NCI-H460 (cell line): Measurements from ENCODE around the gene PIK3CD. TPM values are rescaled to one million over a fixed set of nuclear protein-coding genes. Genes with fewer than 3 reads are reported as not detected.

Experiments used
- DNase-seq: peaks from one replicate; pipeline ENCODE4 v3.0.0-alpha.2; 2016; ENCODE audit warnings: low read depth; ENCODE audit errors: extremely low read depth
- total RNA-seq: library from RNA; depleted of rRNA; stranded (reverse); fragments of >200 nt; shearing (Covaris generic); gene quantifications from 2 replicates; pipeline ENCODE4 v1.2.3, GENCODE V29; 2014

The PIK3CD gene
- total RNA-seq, 1 experiment from 2014 or later: 0.47 TPM

DNA sequence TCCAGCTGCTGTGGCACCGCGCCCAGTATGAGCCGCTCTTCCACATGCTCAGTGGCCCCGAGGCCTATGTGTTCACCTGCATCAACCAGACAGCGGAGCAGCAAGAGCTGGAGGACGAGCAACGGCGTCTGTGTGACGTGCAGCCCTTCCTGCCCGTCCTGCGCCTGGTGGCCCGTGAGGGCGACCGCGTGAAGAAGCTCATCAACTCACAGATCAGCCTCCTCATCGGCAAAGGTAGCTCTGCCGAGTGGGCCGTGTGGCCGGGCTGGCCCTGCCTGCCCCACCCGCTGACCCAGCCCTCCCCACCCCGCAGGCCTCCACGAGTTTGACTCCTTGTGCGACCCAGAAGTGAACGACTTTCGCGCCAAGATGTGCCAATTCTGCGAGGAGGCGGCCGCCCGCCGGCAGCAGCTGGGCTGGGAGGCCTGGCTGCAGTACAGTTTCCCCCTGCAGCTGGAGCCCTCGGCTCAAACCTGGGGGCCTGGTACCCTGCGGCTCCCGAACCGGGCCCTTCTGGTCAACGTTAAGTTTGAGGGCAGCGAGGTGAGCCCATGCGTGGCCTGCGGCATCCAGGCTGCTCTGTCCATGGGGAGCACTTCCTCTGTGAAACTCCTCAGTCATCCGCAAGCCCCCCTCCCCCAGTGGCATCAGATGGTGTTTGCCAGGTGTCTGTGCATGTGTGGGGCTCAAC, 64.2 kb downstream of the PIK3CD start:
- DNase-seq: no peak

DNA sequence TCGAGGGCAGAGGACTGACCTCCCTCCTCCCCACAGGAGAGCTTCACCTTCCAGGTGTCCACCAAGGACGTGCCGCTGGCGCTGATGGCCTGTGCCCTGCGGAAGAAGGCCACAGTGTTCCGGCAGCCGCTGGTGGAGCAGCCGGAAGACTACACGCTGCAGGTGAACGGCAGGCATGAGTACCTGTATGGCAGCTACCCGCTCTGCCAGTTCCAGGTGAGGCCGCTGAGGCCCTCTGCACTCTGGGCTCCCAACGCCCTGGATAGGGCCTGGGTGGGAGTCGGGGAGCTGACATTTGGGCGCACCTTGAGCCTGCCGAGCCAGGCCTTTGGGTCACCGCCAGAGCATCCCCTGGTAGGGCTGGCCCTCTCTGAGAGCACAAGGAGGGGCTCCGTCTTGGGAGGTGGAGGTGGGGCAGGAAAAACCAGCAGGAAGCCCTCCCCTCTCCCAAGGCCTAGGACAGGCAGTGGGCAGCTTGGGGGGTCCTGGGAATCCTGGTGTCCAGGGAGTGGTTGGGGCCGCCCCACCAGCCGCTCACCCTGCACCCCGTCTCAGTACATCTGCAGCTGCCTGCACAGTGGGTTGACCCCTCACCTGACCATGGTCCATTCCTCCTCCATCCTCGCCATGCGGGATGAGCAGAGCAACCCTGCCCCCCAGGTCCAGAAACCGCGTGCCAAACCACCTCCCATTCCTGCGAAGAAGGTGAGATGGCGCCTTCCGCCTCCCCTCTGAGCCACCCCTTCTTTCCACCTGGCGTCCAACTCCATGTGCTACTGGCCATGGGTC, 65.1 kb downstream of the PIK3CD start:
- DNase-seq: no peak

DNA sequence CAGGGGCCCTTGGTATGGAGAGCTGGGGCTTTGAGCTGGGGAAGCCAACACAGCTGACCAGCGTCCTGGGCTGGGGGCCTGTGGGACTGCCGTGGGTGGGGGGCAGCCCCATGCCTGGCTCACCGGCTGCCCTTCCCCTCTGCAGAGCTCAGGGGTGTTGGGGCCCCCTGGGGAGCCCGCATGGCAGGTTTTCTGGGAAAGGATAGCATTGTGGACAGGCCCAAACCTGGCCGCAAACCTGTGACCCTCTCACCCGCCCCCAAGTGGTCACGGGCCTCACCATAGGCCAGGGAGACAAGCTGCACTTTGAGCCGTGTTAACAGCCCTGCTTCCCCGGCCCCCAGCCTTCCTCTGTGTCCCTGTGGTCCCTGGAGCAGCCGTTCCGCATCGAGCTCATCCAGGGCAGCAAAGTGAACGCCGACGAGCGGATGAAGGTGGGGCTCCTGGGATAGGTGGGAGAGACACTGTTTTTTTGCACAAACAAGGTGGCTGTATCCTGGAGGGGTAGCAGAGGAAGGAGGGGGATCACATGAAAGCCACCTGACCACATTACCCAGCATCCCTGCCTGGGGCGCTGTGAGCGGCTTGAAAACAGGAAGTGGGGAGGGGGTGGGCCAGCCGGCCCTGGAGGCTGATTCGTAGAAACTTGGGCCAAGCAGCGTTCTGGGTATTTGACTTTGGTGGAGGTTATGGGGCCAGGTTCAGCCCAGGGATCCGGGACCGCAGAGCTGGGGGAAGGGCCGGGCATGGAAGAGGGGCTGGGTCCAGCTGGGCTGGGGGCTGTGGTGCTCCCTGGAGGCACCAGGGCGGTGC, 65.9 kb downstream of the PIK3CD start:
- DNase-seq: no peak

DNA sequence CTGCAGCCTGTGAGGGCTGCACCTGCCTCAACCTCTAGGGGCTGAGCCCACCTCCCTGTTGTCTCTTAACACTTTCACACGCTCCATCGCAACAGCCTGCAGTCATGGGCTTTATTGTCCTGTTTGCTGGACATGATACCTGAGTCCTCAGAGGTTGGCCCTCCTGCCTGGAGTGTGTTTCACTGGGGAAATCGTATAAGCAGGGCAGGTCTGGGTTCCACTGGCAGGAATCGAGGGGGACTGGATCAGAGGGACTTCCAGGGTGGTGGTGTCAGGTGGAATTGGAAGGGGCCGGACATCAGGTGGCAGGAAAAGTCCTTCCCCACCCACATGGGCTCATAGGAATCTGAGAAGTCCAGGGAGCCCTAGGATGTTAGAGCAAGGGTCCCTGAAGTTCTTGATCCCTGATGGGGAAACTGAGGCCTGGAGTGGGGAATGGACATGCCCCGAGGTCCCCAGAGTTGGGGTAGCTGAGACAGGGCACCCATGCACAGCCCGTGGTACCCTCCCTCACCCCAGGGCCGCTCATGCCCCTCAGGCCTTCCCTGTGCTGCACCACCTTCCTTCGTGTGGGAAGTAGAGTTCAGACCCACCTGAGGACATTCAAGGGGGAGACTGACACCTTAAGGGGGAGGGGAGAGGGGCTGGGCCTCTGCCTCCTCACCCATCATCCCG, 66.6 kb downstream of the PIK3CD start:
- DNase-seq: no peak

DNA sequence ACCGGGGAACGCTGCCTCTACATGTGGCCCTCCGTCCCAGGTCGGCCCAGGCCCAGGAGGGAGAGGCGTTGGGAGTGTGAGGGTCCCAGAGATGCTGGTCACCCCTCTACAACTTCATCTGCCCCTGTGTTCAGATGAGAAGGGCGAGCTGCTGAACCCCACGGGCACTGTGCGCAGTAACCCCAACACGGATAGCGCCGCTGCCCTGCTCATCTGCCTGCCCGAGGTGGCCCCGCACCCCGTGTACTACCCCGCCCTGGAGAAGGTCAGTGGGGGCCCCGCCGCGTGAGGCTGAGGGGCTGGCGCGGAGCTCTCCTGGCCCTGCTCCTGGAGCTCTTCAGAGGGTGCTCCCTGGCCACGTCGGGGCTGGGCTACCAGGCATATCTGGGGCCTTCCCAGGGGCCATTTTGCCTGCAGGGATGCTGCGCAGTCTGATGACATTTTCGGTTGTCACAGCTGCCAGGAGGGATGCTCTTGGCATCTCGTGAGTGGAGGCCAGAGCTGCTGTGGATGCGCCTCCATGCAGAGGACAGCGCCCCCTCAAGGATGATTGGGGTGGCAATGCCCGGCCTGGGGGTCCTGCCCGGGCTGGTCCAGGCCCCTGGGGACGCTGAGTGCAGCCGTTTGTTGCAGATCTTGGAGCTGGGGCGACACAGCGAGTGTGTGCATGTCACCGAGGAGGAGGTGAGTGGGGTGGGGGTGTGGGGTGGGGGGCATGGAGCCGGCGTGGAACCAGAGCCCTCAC, 68.6 kb downstream of the PIK3CD start:
- DNase-seq: no peak

DNA sequence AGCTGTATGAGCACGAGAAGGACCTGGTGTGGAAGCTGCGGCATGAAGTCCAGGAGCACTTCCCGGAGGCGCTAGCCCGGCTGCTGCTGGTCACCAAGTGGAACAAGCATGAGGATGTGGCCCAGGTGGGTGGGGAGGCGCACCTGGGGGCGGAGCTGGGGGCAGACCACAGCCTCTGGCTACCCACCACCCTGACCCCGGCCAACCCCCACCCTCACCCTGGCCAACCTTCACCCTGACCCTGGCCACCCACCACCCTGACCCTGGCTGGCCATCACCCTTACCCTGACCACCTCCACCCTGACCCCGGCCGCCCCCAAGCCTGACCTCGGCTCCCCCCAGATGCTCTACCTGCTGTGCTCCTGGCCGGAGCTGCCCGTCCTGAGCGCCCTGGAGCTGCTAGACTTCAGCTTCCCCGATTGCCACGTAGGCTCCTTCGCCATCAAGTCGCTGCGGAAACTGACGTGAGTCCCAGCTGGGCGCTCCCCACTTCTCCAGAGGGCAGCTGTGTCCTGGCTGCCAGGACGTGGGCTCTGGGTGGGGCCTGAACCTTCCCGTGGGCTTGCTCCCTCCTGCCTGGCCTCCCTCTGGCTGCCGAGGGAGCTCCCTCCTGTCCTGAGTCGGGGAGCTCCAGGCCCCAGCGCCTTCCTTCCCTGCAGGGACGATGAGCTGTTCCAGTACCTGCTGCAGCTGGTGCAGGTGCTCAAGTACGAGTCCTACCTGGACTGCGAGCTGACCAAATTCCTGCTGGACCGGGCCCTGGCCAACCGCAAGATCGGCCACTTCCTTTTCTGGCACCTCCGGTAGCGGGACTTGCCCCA, 69.5 kb downstream of the PIK3CD start:
- DNase-seq: no peak

DNA sequence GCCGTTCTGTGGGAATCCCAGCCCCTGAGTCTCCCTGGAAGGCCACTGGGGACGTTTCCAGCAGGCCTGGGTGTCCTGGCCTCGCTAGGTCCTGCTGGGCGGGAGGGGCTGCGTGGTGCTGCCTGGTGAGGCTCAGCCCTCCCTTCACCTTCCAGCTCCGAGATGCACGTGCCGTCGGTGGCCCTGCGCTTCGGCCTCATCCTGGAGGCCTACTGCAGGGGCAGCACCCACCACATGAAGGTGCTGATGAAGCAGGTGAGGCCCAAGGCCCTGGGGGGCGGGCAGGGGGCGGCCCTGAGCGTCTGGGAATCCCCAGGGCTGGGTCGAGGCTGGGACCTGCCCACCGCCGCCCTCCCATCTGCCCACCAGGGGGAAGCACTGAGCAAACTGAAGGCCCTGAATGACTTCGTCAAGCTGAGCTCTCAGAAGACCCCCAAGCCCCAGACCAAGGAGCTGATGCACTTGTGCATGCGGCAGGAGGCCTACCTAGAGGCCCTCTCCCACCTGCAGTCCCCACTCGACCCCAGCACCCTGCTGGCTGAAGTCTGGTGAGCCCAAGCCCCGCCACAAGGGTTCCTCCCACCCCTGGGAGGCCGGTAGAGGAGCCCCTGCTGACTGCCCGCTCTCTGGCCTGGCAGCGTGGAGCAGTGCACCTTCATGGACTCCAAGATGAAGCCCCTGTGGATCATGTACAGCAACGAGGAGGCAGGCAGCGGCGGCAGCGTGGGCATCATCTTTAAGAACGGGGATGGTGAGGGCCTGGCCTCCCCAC, 70.3 kb downstream of the PIK3CD start:
- peak; percentile 8 for DNase-seq

DNA sequence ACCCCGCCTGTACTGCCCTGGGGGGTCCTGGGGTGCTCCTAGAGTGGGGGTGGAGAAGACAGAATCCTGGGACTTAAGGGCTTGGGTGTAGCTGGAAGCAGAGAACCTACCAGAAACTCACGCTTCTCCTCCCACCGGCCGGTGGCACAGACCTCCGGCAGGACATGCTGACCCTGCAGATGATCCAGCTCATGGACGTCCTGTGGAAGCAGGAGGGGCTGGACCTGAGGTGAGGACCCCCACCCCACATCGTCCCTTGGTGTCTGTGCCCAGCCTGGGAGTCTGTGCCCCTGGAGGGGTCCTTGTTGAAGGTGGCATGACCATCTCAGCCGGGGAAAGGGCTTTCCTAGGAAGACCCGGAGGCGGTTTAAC, 70.8 kb downstream of the PIK3CD start:
- no peak for DNase-seq

DNA sequence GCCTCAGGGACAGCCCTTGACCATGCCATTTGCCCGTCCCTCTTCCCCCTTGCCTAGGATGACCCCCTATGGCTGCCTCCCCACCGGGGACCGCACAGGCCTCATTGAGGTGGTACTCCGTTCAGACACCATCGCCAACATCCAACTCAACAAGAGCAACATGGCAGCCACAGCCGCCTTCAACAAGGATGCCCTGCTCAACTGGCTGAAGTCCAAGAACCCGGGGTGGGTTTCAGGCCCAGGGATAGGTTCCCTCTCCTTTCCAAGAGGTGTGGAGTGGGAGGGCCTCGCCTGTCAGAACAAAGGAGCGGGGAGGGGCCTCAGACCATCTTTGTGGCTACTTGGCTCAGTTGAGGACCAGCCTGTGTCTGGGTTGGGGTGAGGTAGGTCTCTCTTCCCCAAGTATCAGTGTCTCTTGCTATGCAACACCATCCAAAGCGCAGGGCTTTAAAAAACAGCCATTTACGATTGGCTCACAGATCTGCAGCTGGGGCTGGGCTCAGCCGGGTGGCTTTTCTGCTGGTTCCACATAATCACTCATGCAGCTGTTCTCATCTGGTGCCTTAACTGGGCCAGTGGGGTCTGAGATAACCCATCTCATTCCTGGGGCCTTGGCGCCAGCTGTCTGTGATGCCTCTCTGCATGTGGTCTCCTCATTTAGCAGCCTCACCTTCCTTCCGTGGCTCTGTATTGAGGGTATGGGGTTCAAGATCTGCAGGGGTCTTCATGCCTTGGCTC, 71.7 kb downstream of the PIK3CD start:
- DNase-seq: no peak

DNA sequence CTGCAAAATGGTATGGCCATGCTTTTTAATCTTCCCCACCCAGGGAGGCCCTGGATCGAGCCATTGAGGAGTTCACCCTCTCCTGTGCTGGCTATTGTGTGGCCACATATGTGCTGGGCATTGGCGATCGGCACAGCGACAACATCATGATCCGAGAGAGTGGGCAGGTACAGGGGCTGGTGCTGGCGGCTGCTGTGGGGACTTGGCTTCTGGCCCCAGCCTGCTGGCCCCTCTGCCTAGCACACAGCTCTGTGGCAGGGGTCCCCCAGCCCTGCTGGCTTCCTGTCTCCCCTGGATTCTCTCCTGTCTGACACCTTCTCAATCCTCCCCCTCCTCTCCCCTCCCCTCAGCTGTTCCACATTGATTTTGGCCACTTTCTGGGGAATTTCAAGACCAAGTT, 72.4 kb downstream of the PIK3CD start:
- no peak for DNase-seq

DNA sequence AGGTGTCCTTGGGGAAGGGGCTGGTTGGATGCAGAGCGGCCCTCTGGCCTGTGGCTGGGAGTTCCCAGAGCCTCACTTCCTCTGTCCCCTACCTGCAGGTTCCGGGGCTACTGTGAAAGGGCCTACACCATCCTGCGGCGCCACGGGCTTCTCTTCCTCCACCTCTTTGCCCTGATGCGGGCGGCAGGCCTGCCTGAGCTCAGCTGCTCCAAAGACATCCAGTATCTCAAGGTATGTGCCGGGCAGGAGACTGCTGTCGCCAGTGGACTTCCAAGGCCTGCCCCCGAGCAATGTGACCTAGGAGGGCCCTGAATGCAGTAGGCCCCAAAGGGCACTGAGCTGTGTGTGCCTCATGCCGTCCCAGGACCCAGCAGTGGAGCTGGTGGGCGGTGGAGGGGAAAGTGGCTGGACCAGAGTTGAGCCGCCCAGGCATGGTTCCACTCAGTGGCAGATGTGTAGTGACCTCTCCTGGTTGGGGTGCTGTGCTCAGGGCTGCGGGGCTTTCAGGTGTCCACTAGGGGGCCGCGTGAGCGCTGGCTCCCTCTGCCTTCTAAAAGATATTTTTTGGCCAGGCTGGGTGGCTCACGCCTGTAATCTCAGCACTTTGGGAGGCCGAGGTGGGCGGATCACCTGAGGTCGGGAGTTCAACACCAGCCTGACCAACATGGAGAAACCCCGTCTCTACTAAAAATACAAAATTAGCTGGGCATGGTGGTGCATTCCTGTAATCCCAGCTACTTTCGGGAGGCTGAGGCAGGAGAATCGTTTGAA, 73.4 kb downstream of the PIK3CD start:
- DNase-seq: peak; percentile 45

DNA sequence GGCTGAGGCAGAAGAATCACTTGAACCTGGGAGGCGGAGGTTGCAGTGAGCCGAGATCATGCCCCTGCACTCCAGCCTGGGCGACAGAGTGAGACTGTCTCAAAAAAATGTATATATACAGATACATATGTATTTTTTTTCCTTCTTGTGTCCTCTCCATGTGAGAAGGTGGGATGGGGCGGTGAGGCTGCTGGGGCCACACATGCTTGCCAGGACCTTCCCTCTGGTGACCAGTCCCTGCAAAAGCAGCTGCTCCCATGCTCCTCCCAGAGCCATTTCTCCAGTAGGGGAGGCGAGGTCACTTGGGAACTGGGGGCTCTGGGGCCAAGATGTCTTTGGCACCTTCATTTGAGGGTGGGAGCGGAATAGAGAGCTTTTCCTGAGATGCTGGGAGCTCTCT, 74.9 kb downstream of the PIK3CD start:
- DNase-seq: no peak

DNA sequence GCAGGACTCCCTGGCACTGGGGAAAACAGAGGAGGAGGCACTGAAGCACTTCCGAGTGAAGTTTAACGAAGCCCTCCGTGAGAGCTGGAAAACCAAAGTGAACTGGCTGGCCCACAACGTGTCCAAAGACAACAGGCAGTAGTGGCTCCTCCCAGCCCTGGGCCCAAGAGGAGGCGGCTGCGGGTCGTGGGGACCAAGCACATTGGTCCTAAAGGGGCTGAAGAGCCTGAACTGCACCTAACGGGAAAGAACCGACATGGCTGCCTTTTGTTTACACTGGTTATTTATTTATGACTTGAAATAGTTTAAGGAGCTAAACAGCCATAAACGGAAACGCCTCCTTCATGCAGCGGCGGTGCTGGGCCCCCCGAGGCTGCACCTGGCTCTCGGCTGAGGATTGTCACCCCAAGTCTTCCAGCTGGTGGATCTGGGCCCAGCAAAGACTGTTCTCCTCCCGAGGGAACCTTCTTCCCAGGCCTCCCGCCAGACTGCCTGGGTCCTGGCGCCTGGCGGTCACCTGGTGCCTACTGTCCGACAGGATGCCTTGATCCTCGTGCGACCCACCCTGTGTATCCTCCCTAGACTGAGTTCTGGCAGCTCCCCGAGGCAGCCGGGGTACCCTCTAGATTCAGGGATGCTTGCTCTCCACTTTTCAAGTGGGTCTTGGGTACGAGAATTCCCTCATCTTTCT, 75.5 kb downstream of the PIK3CD start:
- DNase-seq: no peak

DNA sequence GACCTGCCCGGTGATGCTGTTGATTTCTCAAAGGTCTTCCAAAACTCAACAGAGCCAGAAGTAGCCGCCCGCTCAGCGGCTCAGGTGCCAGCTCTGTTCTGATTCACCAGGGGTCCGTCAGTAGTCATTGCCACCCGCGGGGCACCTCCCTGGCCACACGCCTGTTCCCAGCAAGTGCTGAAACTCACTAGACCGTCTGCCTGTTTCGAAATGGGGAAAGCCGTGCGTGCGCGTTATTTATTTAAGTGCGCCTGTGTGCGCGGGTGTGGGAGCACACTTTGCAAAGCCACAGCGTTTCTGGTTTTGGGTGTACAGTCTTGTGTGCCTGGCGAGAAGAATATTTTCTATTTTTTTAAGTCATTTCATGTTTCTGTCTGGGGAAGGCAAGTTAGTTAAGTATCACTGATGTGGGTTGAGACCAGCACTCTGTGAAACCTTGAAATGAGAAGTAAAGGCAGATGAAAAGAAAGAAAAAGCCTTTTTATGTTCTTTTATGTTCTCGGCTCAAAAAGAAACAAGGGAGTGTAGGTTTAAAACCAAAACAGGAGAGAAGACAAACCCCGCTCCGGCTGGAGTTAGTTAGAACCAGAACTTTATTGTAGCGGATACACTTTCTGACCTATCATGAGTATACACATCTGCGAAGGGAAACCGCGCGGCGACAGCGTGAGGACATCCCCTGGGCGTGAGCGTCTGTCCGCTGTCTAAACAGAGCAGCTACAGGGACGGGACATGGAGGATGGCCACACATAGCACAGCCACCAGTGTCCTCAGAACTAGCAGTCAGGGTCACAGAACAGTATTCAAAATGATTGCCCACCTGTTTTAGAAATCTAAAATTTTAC, 77.1 kb downstream of the PIK3CD start:
- no peak for DNase-seq

DNA sequence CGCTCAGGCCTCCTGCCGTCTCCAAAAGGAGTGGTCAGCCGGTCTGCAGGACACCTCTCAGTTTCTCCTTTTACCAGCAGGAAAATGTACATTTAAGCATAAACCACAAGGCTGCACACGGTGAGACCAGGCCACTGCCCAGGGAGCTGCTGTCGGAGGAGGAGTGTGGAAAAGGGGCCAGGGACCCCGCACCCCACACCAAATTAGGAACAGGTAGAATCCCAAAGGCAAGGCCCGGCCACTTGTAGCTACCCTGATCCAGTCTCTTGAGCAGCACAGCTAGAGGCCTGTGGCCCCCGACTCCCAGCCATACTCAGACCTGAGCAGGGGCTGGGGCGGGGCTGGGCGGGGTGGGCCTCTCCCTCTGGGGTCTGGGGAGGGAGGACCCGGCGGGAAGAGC, 78.0 kb downstream of the PIK3CD start:
- no peak for DNase-seq
